GM12878 (cell line): Measurements from ENCODE around the gene PDE3B. TPM values are rescaled to one million over a fixed set of nuclear protein-coding genes. Genes with fewer than 3 reads are reported as not detected.

Experiments used
- ATAC-seq: fragments of 200-7000 bp; cut with Tn5 transposase; 3 replicates; pipeline ENCODE4 v1.9.1; 2020; ENCODE audit warnings: mild to moderate bottlenecking, moderate library complexity
- BruUV-seq: library from RNA; stranded (reverse); fragments of 400-500 nt; replicated peaks from 2 replicates; lab custom pipeline; 2021; lab: Mats Ljungman, UMichigan
- CTCF ChIA-PET: fragments of 300-600 bp; sonication (Branson Sonifier 250); formaldehyde crosslinking; extraction: SDS; loops from one replicate; lab custom pipeline; 2021; ENCODE audit warnings: inconsistent platforms; lab: Yijun Ruan, JAX
- POLR2A ChIA-PET: fragments of 350-600 bp; formaldehyde crosslinking; extraction: SDS; loops from one replicate; lab custom pipeline; 2021; ENCODE audit warnings: inconsistent platforms; lab: Charles Lee
- RAD21 ChIA-PET: fragments of 300-600 bp; sonication (Branson Sonifier 250); formaldehyde crosslinking; loops from one replicate; lab custom pipeline; 2023; ENCODE audit warnings: antibody characterized with exemption; ENCODE audit not compliant: unreplicated experiment; lab: Charles Lee
- SMC1A ChIA-PET: fragments of 300-600 bp; sonication (Branson Sonifier 250); formaldehyde crosslinking; loops from one replicate; lab custom pipeline; 2023; ENCODE audit not compliant: unreplicated experiment, uncharacterized antibody; lab: Charles Lee
- DNase-seq: peaks from one replicate; pipeline ENCODE4 v3.0.0-alpha.2; 2011; ENCODE audit warnings: low read depth, low spot score
- FAIRE-seq: peaks from 3 replicates; lab custom pipeline; 2011; peaks lifted over from hg19 to GRCh38; lab: Jason Lieb, UNC
- H2AFZ ChIP-seq: 2 replicates; pipeline ENCODE4 v1.6.0; 2011; ENCODE audit warnings: low read depth, low read length, control low read depth; ENCODE audit not compliant: control insufficient read depth
- H3K27ac ChIP-seq: 2 replicates; pipeline ENCODE4 v1.5.1; 2011; ENCODE audit warnings: control low read depth; ENCODE audit not compliant: control insufficient read depth, insufficient read depth
- H3K27me3 ChIP-seq, 2 experiments: replicated peaks in 1 of 2; 2 replicates each; pipeline versions ENCODE4 v1.6.0 to v1.6.1; 2011; ENCODE audit warnings: low read length in 1 of 2; ENCODE audit not compliant: control insufficient read depth in 2 of 2, insufficient read depth in 2 of 2
- H3K36me3 ChIP-seq, 2 experiments: 2 replicates each; pipeline ENCODE4 v1.5.1; 2011; ENCODE audit warnings: low read length in 1 of 2; ENCODE audit not compliant: control insufficient read depth in 2 of 2, insufficient read depth in 2 of 2
- H3K4me1 ChIP-seq: 2 replicates; pipeline ENCODE4 v1.6.1; 2011; ENCODE audit warnings: mild to moderate bottlenecking, low read length, moderate library complexity, mixed read lengths; ENCODE audit not compliant: control insufficient read depth, insufficient read depth
- H3K4me2 ChIP-seq: 2 replicates; pipeline ENCODE4 v1.6.0; 2011; ENCODE audit warnings: control low read depth; ENCODE audit not compliant: control insufficient read depth, insufficient read depth
- H3K4me3 ChIP-seq: fragments of 200-600 bp; sonication (generic); 2 replicates; pipeline ENCODE4 v1.5.1; 2016
- H3K79me2 ChIP-seq: 2 replicates; pipeline ENCODE4 v1.6.0; 2011; ENCODE audit warnings: low read length; ENCODE audit not compliant: control insufficient read depth, insufficient read depth
- H3K9ac ChIP-seq: 2 replicates; pipeline ENCODE4 v1.8.0; 2011; ENCODE audit warnings: low read length, control low read depth, mixed read lengths; ENCODE audit not compliant: control insufficient read depth, insufficient read depth
- H3K9me3 ChIP-seq: replicated peaks from 3 replicates; pipeline ENCODE4 v1.5.1; 2011; ENCODE audit warnings: mild to moderate bottlenecking, low read length; ENCODE audit not compliant: control insufficient read depth, insufficient read depth
- H4K20me1 ChIP-seq: 2 replicates; pipeline ENCODE4 v1.6.0; 2011; ENCODE audit not compliant: control insufficient read depth, insufficient read depth
- FOS ChIP-seq: IDR thresholded peaks from 3 replicates; pipeline ENCODE4 v1.6.1; 2011; ENCODE audit warnings: borderline replicate concordance; ENCODE audit not compliant: insufficient read length; ENCODE audit errors: extremely low read depth
- HDAC6 ChIP-seq: fragments of 200-600 bp; sonication (generic); IDR thresholded peaks from one replicate; pipeline ENCODE4 v1.8.0; 2017; ENCODE audit warnings: antibody characterized with exemption; ENCODE audit not compliant: unreplicated experiment
- JUND ChIP-seq: IDR thresholded peaks from 2 replicates; pipeline ENCODE4 v1.6.1; 2012; ENCODE audit warnings: low read depth, mild to moderate bottlenecking, low read length, improper control_type of control experiment, moderate library complexity
- KAT2A ChIP-seq: conservative IDR thresholded peaks from 2 replicates; pipeline ENCODE4 v1.6.1; 2011; ENCODE audit warnings: low read depth, low read length; ENCODE audit not compliant: control insufficient read depth
- KDM1A ChIP-seq: fragments of 200-600 bp; sonication (generic); IDR thresholded peaks from 2 replicates; pipeline ENCODE4 v1.6.1; 2016; ENCODE audit warnings: borderline replicate concordance
- MEF2A ChIP-seq: IDR thresholded peaks from 2 replicates; pipeline ENCODE4 v1.6.1; 2011; ENCODE audit warnings: low read depth, mild to moderate bottlenecking, low read length, moderate library complexity; ENCODE audit not compliant: insufficient read depth
- RBBP5 ChIP-seq: fragments of 200-600 bp; sonication (generic); conservative IDR thresholded peaks from 2 replicates; pipeline ENCODE4 v1.6.1; 2016
- RELA ChIP-seq: fragments of 450-650 bp; IDR thresholded peaks from 2 replicates; pipeline ENCODE4 v1.8.0; 2014; ENCODE audit warnings: borderline replicate concordance; ENCODE audit not compliant: partially characterized antibody
- SP1 ChIP-seq: IDR thresholded peaks from one replicate; pipeline ENCODE4 v1.6.1; 2011; ENCODE audit warnings: low read depth, low read length
- SPI1 ChIP-seq: IDR thresholded peaks from 2 replicates; pipeline ENCODE4 v1.6.1; 2011; ENCODE audit warnings: low read depth, mild to moderate bottlenecking, low read length, moderate library complexity, borderline replicate concordance; ENCODE audit not compliant: insufficient read depth
- STAT1 ChIP-seq: fragments of 450-650 bp; conservative IDR thresholded peaks from 2 replicates; pipeline ENCODE4 v1.6.1; 2014; ENCODE audit warnings: antibody characterized with exemption, mild to moderate bottlenecking
- USF2 ChIP-seq: IDR thresholded peaks from 2 replicates; pipeline ENCODE4 v1.6.1; 2011; ENCODE audit warnings: low read depth, low read length, improper control_type of control experiment, borderline replicate concordance
- YBX1 ChIP-seq: fragments of 450-650 bp; IDR thresholded peaks from 2 replicates; pipeline ENCODE4 v1.6.1; 2016; ENCODE audit warnings: antibody characterized with exemption
- YY1 ChIP-seq: IDR thresholded peaks from 2 replicates; pipeline ENCODE4 v1.6.1; 2011; ENCODE audit warnings: low read depth, mild to moderate bottlenecking, low read length
- ZBED1 ChIP-seq: IDR thresholded peaks from 2 replicates; pipeline ENCODE4 v1.6.1; 2016; ENCODE audit warnings: borderline replicate concordance
- ZNF207 ChIP-seq: fragments of 450-650 bp; IDR thresholded peaks from 2 replicates; pipeline ENCODE4 v1.6.1; 2014; ENCODE audit warnings: antibody characterized with exemption, mild to moderate bottlenecking, borderline replicate concordance
- ZZZ3 ChIP-seq: IDR thresholded peaks from 2 replicates; pipeline ENCODE4 v1.6.1; 2011; ENCODE audit warnings: low read depth; ENCODE audit not compliant: control insufficient read depth, insufficient read length
- WGBS: methylation state at CpG from one replicate; pipeline ENCODE4 v1.1.6; 2016; ENCODE audit warnings: low lambda C conversion rate; ENCODE audit not compliant: insufficient replicate concordance, insufficient coverage; ENCODE audit errors: missing lambda C conversion rate; 5-methylcytosine and 5-hydroxymethylcytosine counted together
- in situ Hi-C: fragments of 300-500 bp; cut with MboI; formaldehyde crosslinking; loops from 9 replicates; pipeline ENCODE4 v1.14.3; 2018; ENCODE audit warnings: mixed read lengths
- intact Hi-C: fragments of 100-400 bp; cut with micrococcal nuclease; formaldehyde crosslinking; loops from one replicate; pipeline ENCODE4 v1.14.2; 2022; ENCODE audit not compliant: unreplicated experiment
- polyA plus RNA-seq, 11 experiments: library from polyadenylated mRNA; depleted of rRNA in 4 of 11; unstranded in 6 of 11; stranded (reverse) in 5 of 11; fragments of >200 nt; fragmentation: Nextera tagmentation in 4 of 11; fragmentation: Illumina TruSeq in 1 of 11; extraction: Ambion mirVana in 4 of 11; extraction: Trizol in 1 of 11; gene quantifications; 1 replicate in 1 of 11; 2 replicates in 10 of 11; pipeline versions ENCODE4 v1.2.1 to v1.2.3, GENCODE V29; 2011 to 2016; ENCODE audit warnings: inconsistent platforms in 2 of 11, missing spikeins in 2 of 11, low read depth in 1 of 11
- total RNA-seq, 4 experiments: library from RNA; depleted of rRNA in 3 of 4; stranded (reverse); fragments of >200 nt in 3 of 4; fragmentation: Illumina TruSeq in 1 of 4; extraction: Trizol in 1 of 4; gene quantifications; 2 replicates each; pipeline versions ENCODE4 v1.2.1 to v1.2.3, GENCODE V29; 2013 to 2021
- TF ChIP-seq, protein P1 (sequence below): fragments of 450-650 bp; IDR thresholded peaks from 2 replicates; pipeline ENCODE4 v1.6.1; 2018; ENCODE audit warnings: borderline replicate concordance, mild to moderate bottlenecking; ENCODE audit not compliant: partially characterized antibody
- TF ChIP-seq, protein P2 (sequence below): IDR thresholded peaks from 2 replicates; pipeline ENCODE4 v1.6.1; 2012; ENCODE audit warnings: low read depth, low read length, improper control_type of control experiment
- TF ChIP-seq, protein P3 (sequence below): fragments of 450-650 bp; IDR thresholded peaks from 2 replicates; pipeline ENCODE4 v1.6.1; 2017; ENCODE audit warnings: mild to moderate bottlenecking

Gene PDE3B
- total and polyA plus RNA-seq, 10 of the 15 experiments (the other 5 are each of a cell fraction or from before 2014, with no cell fraction given): 0.04 to 3.1 (median 1.9) TPM

GRCh38 chr11:14756349-14756748 lies 112.7 kb downstream of the PDE3B start:
- intact Hi-C loops: no loop called here

More at GRCh38 chr11:14756349-14756748, 112.7 kb downstream of the PDE3B start:
- Histone ChIP-seq H4K20me1 (no peaks in the 10 kb centered on the region), H3K9me3 (no peaks in the 10 kb centered on the region), H3K27ac (no peak overlapping the region), H3K27me3 (no peaks in the 10 kb centered on the region; a peak in 1 of 4 replicates), H3K4me2 (no peak overlapping the region), H3K36me3 (no peaks in the 10 kb centered on the region), H3K4me1 (no peaks in the 10 kb centered on the region), H2AFZ (no peak overlapping the region), H3K4me3 (no peak overlapping the region), H3K9ac (no peak overlapping the region), H3K79me2 (no peaks in the 10 kb centered on the region)
- in situ Hi-C loops: loop anchor here (25.0 kb wide), 1 partner anchor 219 kb away; no protein-coding TSS in a partner anchor
- DNase-seq (no peak), FAIRE-seq (no peak), ATAC-seq (no peak)
- 39% methylated on average over 4 of the region's 4 CpGs for WGBS
- ChIA-PET POLR2A (no interaction called here), CTCF (no interaction called here), SMC1A (no interaction called here), RAD21 (no interaction called here)
- TF ChIP-seq JUND (no peak), ZZZ3 (no peak), MEF2A (no peak), RBBP5 (no peak), KDM1A (no peak), YY1 (no peak), USF2 (no peak), HDAC6 (no peak), RELA (no peak), YBX1 (no peak), SP1 (no peak), KAT2A (no peak), ZNF207 (no peak), ZBED1 (no peak), STAT1 (no peak), SPI1 (no peak), FOS (no peak)
- TF ChIP-seq, protein P1, sequence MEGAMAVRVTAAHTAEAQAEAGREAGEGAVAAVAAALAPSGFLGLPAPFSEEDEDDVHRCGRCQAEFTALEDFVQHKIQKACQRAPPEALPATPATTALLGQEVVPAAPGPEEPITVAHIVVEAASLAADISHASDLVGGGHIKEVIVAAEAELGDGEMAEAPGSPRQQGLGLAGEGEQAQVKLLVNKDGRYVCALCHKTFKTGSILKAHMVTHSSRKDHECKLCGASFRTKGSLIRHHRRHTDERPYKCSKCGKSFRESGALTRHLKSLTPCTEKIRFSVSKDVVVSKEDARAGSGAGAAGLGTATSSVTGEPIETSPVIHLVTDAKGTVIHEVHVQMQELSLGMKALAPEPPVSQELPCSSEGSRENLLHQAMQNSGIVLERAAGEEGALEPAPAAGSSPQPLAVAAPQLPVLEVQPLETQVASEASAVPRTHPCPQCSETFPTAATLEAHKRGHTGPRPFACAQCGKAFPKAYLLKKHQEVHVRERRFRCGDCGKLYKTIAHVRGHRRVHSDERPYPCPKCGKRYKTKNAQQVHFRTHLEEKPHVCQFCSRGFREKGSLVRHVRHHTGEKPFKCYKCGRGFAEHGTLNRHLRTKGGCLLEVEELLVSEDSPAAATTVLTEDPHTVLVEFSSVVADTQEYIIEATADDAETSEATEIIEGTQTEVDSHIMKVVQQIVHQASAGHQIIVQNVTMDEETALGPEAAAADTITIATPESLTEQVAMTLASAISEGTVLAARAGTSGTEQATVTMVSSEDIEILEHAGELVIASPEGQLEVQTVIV: no peak
- TF ChIP-seq, protein P2, sequence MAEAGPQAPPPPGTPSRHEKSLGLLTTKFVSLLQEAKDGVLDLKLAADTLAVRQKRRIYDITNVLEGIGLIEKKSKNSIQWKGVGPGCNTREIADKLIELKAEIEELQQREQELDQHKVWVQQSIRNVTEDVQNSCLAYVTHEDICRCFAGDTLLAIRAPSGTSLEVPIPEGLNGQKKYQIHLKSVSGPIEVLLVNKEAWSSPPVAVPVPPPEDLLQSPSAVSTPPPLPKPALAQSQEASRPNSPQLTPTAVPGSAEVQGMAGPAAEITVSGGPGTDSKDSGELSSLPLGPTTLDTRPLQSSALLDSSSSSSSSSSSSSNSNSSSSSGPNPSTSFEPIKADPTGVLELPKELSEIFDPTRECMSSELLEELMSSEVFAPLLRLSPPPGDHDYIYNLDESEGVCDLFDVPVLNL: no peak
- TF ChIP-seq, protein P3, sequence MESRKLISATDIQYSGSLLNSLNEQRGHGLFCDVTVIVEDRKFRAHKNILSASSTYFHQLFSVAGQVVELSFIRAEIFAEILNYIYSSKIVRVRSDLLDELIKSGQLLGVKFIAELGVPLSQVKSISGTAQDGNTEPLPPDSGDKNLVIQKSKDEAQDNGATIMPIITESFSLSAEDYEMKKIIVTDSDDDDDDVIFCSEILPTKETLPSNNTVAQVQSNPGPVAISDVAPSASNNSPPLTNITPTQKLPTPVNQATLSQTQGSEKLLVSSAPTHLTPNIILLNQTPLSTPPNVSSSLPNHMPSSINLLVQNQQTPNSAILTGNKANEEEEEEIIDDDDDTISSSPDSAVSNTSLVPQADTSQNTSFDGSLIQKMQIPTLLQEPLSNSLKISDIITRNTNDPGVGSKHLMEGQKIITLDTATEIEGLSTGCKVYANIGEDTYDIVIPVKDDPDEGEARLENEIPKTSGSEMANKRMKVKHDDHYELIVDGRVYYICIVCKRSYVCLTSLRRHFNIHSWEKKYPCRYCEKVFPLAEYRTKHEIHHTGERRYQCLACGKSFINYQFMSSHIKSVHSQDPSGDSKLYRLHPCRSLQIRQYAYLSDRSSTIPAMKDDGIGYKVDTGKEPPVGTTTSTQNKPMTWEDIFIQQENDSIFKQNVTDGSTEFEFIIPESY: no peak
- BruUV-seq: no TSS peak
